Fibroblast of villous mesenchyme (primary cell): Measurements from ENCODE around the gene KANSL3. TPM values are rescaled to one million over a fixed set of nuclear protein-coding genes. Genes with fewer than 3 reads are reported as not detected.
A peak's percentile ranks its signal among the peaks of the same experiment; 100 is the strongest.

Experiments used
- DNase-seq: peaks from one replicate; pipeline ENCODE4 v3.0.0-alpha.2; 2010; ENCODE audit warnings: low read depth
- H3K4me3 ChIP-seq: 2 replicates; pipeline ENCODE4 v1.5.1; 2011; ENCODE audit warnings: low read depth, mild to moderate bottlenecking, low read length
- CTCF ChIP-seq: IDR thresholded peaks from 2 replicates; pipeline ENCODE4 v1.5.1; 2012; ENCODE audit warnings: low read depth, mild to moderate bottlenecking, low read length; ENCODE audit not compliant: insufficient read depth
- total RNA-seq: library from RNA; depleted of rRNA; stranded (reverse); fragments of >200 nt; gene quantifications from 2 replicates; pipeline ENCODE4 v1.2.3, GENCODE V29; 2012

The KANSL3 gene
- total RNA-seq, 1 donor: 35.4 TPM

GRCh38 chr2:96579422-96579821 is 58.7 kb downstream of the KANSL3 start:
- TF ChIP-seq CTCF: no peak

GRCh38 chr2:96578731-96579130 is 59.4 kb downstream of the KANSL3 start:
- DNase-seq: no peak
- TF ChIP-seq CTCF: no peak
- H3K4me3 ChIP-seq: no peak overlapping the region

More at GRCh38 chr2:96579422-96579821, 58.7 kb downstream of the KANSL3 start:
- no peak overlapping the region for H3K4me3 ChIP-seq
- no peak for DNase-seq

GRCh38 chr2:96577501-96577900 is 60.6 kb downstream of the KANSL3 start:
- H3K4me3 ChIP-seq: no peak overlapping the region
- no peak for DNase-seq
- TF ChIP-seq CTCF: no peak

- H3K4me3 ChIP-seq: no peak overlapping the region
- DNase-seq: no peak
- TF ChIP-seq CTCF: no peak
Measured at GRCh38 chr2:96575785-96576456, 62.2 kb downstream of the KANSL3 start.

- H3K4me3 ChIP-seq: no peak overlapping the region
- TF ChIP-seq CTCF: peak; percentile 34
- DNase-seq: peak; percentile 6
Measured at GRCh38 chr2:96574364-96574763, 63.7 kb downstream of the KANSL3 start.

GRCh38 chr2:96568094-96568493 is 70.0 kb downstream of the KANSL3 start:
- no peak for DNase-seq
- no peak for TF ChIP-seq CTCF
- no peak overlapping the region for H3K4me3 ChIP-seq

- TF ChIP-seq CTCF: no peak
Measured at GRCh38 chr2:96565111-96565510, 73.0 kb downstream of the KANSL3 start.

More at GRCh38 chr2:96565111-96565510, 73.0 kb downstream of the KANSL3 start:
- no peak for DNase-seq
- H3K4me3 ChIP-seq: no peak overlapping the region
